ENCODE data around the gene LUZP2. TPM values are rescaled to one million over a fixed set of nuclear protein-coding genes. Genes with fewer than 3 reads are reported as not detected.

LUZP2 gene
- total and polyA plus RNA-seq, 5 donors = 0.02 TPM; not detected in 4

DNA sequence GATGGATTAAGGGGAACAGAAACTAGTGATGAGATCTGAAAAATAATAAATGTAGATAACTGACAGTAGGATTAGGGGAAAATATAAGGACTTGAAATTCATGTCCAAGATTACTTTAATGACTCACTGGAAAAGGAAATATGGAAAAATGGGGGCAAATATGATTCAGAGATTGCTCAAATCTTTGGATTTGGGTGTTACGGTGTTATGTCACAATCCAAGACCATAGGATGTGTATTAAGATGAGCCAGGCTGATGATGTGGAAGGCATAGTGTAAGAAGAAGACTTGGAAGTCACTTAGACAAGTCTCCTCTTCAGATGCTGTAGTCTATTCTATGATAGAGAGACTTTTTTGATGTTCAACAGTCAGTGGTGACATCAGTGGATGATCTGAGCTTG is 323.7 kb downstream of the LUZP2 start:
- H3K27me3 ChIP-seq (ENCODE audit: control insufficient read depth, insufficient read depth) = no peaks in the 10 kb centered on the region
- WGBS = 95% methylated on average over 1 of the region's 1 CpG
- ATAC-seq = no peak
- H3K9me3 ChIP-seq (ENCODE audit: control insufficient read depth, low read length) = no peaks in the 10 kb centered on the region
- H3K4me3 ChIP-seq (ENCODE audit: low read length) = no peak overlapping the region
- no peaks in the 10 kb centered on the region for H3K4me1 ChIP-seq (ENCODE audit: control insufficient read depth, insufficient read depth, low read length)
- DNase-seq = no peak
- no peak overlapping the region for H3K27ac ChIP-seq (ENCODE audit: low read length)
- intact Hi-C loops (cut with DNase I) = no loop called here

DNA sequence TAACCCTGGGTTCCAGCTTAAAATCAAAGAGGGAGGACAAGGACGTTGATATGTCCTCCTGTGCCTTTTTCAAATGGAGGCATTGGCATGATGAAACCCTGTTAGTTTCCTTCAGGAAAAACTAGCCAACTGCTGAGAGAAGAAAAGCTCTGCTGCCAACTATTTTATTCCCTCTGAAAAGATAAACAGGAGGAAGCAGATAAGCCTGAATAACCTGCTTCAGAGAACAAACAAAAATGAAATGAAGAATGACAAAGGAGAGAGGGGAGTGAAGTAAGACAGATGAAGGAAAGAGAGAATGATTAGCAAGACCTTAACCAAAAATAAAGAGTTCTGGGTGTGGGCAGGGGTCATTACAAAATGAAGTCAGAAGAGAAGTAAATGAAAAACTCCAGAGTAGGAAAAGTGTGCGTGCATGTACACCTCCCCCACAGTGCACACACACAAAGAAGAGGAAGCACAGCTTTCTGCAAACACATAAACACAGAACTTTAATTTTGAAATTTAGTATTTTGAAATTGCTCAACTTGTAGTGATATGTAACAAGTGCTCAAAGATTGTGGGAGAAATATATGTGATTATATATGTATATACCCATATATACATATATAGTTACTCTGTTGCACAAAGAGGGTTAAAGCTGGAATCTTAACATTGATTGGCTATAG is 332.2 kb downstream of the LUZP2 start:
- Histone ChIP-seq H3K4me3 (ENCODE audit: low read length) (no peak overlapping the region), H3K4me1 (ENCODE audit: control insufficient read depth, insufficient read depth, low read length) (no peaks in the 10 kb centered on the region), H3K9me3 (ENCODE audit: control insufficient read depth, low read length) (no peaks in the 10 kb centered on the region), H3K27ac (ENCODE audit: low read length) (no peak overlapping the region), H3K27me3 (ENCODE audit: control insufficient read depth, insufficient read depth) (no peaks in the 10 kb centered on the region)
- DNase-seq (no peak), ATAC-seq (no peak)
- WGBS = 38% methylated on average over 2 of the region's 2 CpGs
- intact Hi-C loops (cut with DNase I) = no loop called here

DNA sequence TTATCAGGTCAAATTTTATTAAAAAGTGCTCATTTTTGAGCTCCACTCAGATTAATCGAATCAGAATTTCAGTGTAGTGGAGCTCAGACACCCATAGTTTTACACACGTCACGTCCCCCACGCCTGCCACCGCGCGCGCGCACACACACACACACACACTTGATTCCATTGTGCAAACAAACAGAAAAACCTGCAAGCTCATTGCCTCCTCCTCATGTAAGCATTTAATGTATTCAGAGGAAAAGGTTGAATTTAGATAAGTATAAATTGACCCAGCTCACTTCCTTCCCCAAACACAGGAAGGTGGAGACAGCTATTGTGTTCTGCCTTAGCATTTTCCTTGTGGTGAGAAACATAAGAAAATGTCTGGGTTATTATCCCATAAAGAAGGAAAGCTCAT is 336.7 kb downstream of the LUZP2 start:
- intact Hi-C loops (cut with DNase I) = no loop called here
- Histone ChIP-seq H3K27me3 (ENCODE audit: control insufficient read depth, insufficient read depth) (no peaks in the 10 kb centered on the region), H3K4me3 (ENCODE audit: low read length) (no peak overlapping the region), H3K9me3 (ENCODE audit: control insufficient read depth, low read length) (no peaks in the 10 kb centered on the region), H3K27ac (ENCODE audit: low read length) (no peak overlapping the region), H3K4me1 (ENCODE audit: control insufficient read depth, insufficient read depth, low read length) (no peaks in the 10 kb centered on the region)
- ATAC-seq (no peak), DNase-seq (no peak)
- 47% methylated on average over 9 of the region's 9 CpGs for WGBS

DNA sequence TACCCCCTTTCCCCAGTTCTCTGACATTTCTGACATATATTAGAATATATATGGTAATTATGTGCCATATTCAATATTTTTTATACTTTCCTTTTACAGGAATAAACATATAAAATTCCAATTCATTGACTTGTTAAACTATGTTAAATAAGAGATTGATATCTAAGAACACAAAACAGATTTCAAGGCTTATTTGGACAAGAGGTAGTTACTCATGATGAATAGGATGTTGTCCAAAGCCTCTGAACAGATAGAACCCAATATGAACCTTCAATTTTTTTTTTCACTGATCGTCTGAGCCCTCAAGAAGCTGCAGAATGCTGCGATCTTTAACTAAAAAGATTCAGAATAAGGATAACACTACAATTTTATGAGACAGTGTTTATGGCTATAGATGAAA is 340.3 kb downstream of the LUZP2 start:
- Histone ChIP-seq H3K27ac (ENCODE audit: low read length) (no peak overlapping the region), H3K4me3 (ENCODE audit: low read length) (no peak overlapping the region), H3K27me3 (ENCODE audit: control insufficient read depth, insufficient read depth) (no peaks in the 10 kb centered on the region), H3K9me3 (ENCODE audit: control insufficient read depth, low read length) (no peaks in the 10 kb centered on the region), H3K4me1 (ENCODE audit: control insufficient read depth, insufficient read depth, low read length) (no peaks in the 10 kb centered on the region)
- 86% methylated on average over 2 of the region's 2 CpGs for WGBS
- intact Hi-C loops (cut with DNase I) = no loop called here
- ATAC-seq (no peak), DNase-seq (no peak)

DNA sequence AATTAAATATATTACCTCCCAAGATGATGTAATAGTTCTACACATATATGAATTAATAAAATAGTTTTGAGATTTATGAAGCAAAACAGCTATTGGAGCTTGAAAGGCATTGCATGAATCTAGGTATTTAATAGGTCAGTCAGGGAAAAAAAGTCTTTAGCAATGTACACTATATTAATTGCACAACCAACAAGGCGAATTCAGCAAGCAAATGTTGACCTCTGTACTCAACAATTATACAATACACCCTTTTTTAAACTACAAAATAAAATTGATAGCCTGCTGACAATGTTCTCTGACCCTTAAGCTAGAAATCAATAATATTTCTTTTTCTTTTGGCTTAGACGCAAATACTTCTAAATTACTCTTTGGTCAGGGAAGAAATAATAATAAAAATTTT is 345.5 kb downstream of the LUZP2 start:
- intact Hi-C loops (cut with DNase I) = no loop called here
- 87% methylated on average over 2 of the region's 2 CpGs for WGBS

DNA sequence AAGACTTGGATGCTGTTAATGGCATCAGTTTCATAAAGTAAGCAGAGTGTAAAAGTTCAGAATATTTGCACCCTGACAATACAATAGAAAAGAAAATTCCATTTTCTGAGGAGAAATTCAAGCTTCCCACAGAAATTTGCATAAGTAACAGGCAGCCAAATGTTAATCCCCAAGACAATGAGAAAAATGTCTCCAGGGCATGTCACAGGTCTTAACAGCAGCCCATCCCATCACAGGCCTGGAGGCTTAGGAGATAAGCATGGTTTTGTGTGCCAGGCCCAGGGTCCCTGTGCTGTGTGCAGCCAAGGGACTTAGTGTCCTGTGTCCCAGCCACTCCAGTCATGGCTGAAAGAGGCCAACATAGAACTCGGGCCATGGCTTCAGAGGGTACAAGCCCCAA is 347.6 kb downstream of the LUZP2 start:
- 92% methylated on average over 1 of the region's 1 CpG for WGBS
- DNase-seq (no peak), ATAC-seq (no peak)
- no peak overlapping the region for H3K27ac ChIP-seq (ENCODE audit: low read length)
- intact Hi-C loops (cut with DNase I) = no loop called here
- no peaks in the 10 kb centered on the region for H3K4me1 ChIP-seq (ENCODE audit: control insufficient read depth, insufficient read depth, low read length)
- H3K4me3 ChIP-seq (ENCODE audit: low read length) = no peak overlapping the region
- H3K27me3 ChIP-seq (ENCODE audit: control insufficient read depth, insufficient read depth) = no peaks in the 10 kb centered on the region
- H3K9me3 ChIP-seq (ENCODE audit: control insufficient read depth, low read length) = no peaks in the 10 kb centered on the region

More for the DNA sequence above, 345.5 kb downstream of the LUZP2 start:
- ATAC-seq (no peak), DNase-seq (no peak)
- Histone ChIP-seq H3K27me3 (ENCODE audit: control insufficient read depth, insufficient read depth) (no peaks in the 10 kb centered on the region), H3K27ac (ENCODE audit: low read length) (no peak overlapping the region), H3K4me1 (ENCODE audit: control insufficient read depth, insufficient read depth, low read length) (no peaks in the 10 kb centered on the region), H3K9me3 (ENCODE audit: control insufficient read depth, low read length) (no peaks in the 10 kb centered on the region), H3K4me3 (ENCODE audit: low read length) (no peak overlapping the region)

DNA sequence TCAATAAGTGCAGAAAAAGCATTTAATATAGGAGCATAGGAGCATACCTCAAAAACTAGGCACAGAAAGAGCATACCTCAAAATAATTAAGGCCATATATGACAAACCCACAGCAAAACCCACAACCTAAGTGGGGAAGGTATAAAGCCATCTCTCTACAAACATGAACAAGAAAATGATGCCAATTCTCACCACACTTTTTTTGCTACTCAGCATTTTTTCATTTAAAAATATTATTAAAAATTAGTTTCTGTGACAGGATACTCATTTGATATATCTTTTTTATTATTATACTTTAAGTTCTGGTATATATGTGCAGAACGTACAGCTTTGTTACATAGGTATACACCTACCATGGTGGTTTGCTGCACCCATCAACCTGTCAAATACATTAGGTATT is 352.0 kb downstream of the LUZP2 start:
- 94% methylated on average over 1 of the region's 1 CpG for WGBS

DNA sequence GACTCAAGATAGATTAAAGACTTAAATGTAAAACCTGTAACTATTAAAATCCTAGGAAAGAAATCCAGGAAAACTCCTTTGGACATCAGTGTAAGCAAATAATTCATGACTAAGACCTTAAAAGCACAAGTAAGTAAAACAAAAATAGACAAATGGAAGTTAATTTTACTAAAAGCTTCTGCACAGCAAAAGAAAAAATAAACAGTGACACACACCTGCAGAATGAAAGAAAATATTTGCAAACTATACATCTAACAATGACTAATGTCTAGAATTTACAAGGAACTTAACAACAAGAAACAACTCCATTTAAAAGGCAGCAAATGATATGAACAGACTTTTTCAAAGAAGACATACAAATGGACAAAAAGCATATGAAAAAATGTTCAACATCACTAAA is 359.1 kb downstream of the LUZP2 start:
- H3K4me1 ChIP-seq (ENCODE audit: control insufficient read depth, insufficient read depth, low read length) = no peaks in the 10 kb centered on the region
- no peak overlapping the region for H3K4me3 ChIP-seq (ENCODE audit: low read length)
- ATAC-seq = no peak
- H3K27me3 ChIP-seq (ENCODE audit: control insufficient read depth, insufficient read depth) = no peaks in the 10 kb centered on the region
- H3K27ac ChIP-seq (ENCODE audit: low read length) = no peak overlapping the region
- intact Hi-C loops (cut with DNase I) = no loop called here
- no peak for DNase-seq
- H3K9me3 ChIP-seq (ENCODE audit: control insufficient read depth, low read length) = no peaks in the 10 kb centered on the region

More for the DNA sequence above, 352.0 kb downstream of the LUZP2 start:
- Histone ChIP-seq H3K27ac (ENCODE audit: low read length) (no peak overlapping the region), H3K4me1 (ENCODE audit: control insufficient read depth, insufficient read depth, low read length) (no peaks in the 10 kb centered on the region), H3K4me3 (ENCODE audit: low read length) (no peak overlapping the region), H3K27me3 (ENCODE audit: control insufficient read depth, insufficient read depth) (no peaks in the 10 kb centered on the region), H3K9me3 (ENCODE audit: control insufficient read depth, low read length) (no peaks in the 10 kb centered on the region)
- no peak for ATAC-seq
- no peak for DNase-seq
- intact Hi-C loops (cut with DNase I) = no loop called here

DNA sequence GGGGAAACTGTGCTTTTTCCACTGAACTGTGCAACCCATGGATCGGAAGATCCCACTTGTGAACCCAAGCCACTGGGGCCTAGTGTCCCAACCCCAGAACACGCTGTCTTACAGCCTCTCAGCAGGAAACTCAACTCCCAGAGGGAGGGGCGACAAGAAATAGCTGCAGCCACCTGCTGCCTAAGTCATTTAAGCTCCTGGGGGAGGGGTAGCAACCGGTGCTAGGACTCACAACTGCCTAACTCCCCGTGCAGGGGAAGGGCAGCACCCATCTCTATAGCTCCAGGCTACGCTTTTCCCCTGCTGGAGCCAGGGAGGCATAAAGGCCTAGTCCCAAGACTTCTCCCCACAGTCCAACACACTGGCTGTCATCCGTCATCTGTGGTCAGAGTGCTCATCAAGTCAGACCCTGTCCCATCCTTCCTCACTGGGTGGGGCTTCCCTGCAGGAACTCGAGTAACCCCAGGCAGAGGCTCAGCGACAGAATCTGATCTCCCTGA is 363.0 kb downstream of the LUZP2 start:
- H3K9me3 ChIP-seq (ENCODE audit: control insufficient read depth, low read length) = no peaks in the 10 kb centered on the region
- intact Hi-C loops (cut with DNase I) = no loop called here
- 87% methylated on average over 9 of the region's 9 CpGs for WGBS
- H3K4me1 ChIP-seq (ENCODE audit: control insufficient read depth, insufficient read depth, low read length) = no peaks in the 10 kb centered on the region
- DNase-seq (no peak), ATAC-seq (no peak)
- H3K4me3 ChIP-seq (ENCODE audit: low read length) = no peak overlapping the region
- no peaks in the 10 kb centered on the region for H3K27me3 ChIP-seq (ENCODE audit: control insufficient read depth, insufficient read depth)
- H3K27ac ChIP-seq (ENCODE audit: low read length) = no peak overlapping the region

DNA sequence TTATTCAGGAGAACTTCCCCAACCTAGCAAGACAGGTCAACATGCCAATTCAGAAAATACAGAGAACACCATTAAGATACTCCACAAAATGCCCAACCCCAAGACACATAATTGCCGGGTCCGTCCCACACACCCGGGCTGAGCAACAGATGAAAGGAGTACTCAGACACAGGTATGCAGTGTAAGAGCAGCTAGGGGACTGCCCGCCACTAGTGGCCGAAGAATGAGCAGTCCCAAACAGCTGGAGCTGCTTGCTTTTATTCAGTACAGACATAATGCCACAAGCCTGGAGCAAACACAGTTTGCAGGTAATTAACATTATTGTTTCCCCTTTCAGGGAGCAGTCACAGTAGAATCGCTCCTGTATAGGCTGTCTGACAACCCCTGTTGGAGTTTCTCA is 364.6 kb downstream of the LUZP2 start:
- DNase-seq = no peak
- intact Hi-C loops (cut with DNase I) = no loop called here
- Histone ChIP-seq H3K4me3 (ENCODE audit: low read length) (no peak overlapping the region), H3K27ac (ENCODE audit: low read length) (no peak overlapping the region), H3K4me1 (ENCODE audit: control insufficient read depth, insufficient read depth, low read length) (no peaks in the 10 kb centered on the region), H3K9me3 (ENCODE audit: control insufficient read depth, low read length) (no peaks in the 10 kb centered on the region), H3K27me3 (ENCODE audit: control insufficient read depth, insufficient read depth) (no peaks in the 10 kb centered on the region)
- 94% methylated on average over 6 of the region's 6 CpGs for WGBS
- ATAC-seq = no peak

DNA sequence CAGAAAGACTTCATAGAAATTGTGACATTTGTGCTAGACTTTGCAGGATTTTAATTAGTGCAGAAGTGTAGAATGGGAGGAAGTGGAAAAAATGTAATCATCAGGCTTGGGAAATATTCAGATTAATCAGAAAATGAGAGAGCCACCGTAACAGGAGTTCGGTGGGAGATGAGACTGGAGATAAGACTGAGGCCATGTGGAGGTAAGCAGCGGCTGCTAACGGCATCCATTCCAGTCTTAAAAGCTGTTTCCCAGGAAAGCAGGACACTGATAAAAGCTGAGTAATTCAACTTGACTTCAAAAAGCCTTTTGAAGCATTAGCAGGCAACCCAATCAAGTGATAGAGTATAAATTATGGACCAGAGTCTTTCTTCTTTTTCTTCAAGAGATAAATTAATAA is 369.9 kb downstream of the LUZP2 start:
- Histone ChIP-seq H3K4me1 (ENCODE audit: control insufficient read depth, insufficient read depth, low read length) (no peaks in the 10 kb centered on the region), H3K4me3 (ENCODE audit: low read length) (no peak overlapping the region), H3K27me3 (ENCODE audit: control insufficient read depth, insufficient read depth) (no peaks in the 10 kb centered on the region), H3K9me3 (ENCODE audit: control insufficient read depth, low read length) (no peaks in the 10 kb centered on the region), H3K27ac (ENCODE audit: low read length) (no peak overlapping the region)
- ATAC-seq (no peak), DNase-seq (no peak)
- intact Hi-C loops (cut with DNase I) = no loop called here
- WGBS = 45% methylated on average over 4 of the region's 4 CpGs

DNA sequence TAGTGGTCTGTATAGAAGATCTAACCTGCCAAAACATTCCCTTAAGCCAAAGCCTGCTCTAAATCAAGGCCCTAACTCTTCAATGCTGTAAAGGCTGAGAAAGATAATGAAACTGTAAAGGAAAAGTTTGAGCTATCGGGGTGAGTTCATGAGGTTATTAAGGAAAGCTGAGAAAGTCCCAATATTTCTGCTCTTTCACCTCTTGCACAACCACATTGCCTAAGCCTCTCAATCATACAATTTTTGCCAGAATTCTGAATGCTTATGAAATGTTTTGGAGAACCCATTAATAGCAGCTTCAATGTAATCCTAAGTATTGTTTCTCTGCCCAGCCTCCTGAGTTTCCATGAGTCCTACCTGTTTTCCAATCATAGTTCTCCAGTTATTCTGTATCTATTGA is 373.2 kb downstream of the LUZP2 start:
- no peak for ATAC-seq
- no peak overlapping the region for H3K27ac ChIP-seq (ENCODE audit: low read length)
- no peaks in the 10 kb centered on the region for H3K27me3 ChIP-seq (ENCODE audit: control insufficient read depth, insufficient read depth)
- no peak overlapping the region for H3K4me3 ChIP-seq (ENCODE audit: low read length)
- H3K4me1 ChIP-seq (ENCODE audit: control insufficient read depth, insufficient read depth, low read length) = no peaks in the 10 kb centered on the region
- no peak for DNase-seq
- whole genome bisulfite sequencing = 78% methylated on average over 1 of the region's 1 CpG
- intact Hi-C loops (cut with DNase I) = no loop called here
- H3K9me3 ChIP-seq (ENCODE audit: control insufficient read depth, low read length) = no peaks in the 10 kb centered on the region

Measured in right cardiac atrium (tissue), 5 donors.